ENCODE data around the gene DTD1. TPM values are rescaled to one million over a fixed set of nuclear protein-coding genes. Genes with fewer than 3 reads are reported as not detected.

DTD1 gene
- total RNA-seq, 6 experiments from 2014 or later, result 5.4 to 21.2 (median 7.5) TPM

- H3K4me1 ChIP-seq, result no peaks in the 10 kb centered on the region
- intact Hi-C loops (cut with DNase I), result no loop called here
- no peaks in the 10 kb centered on the region for H3K36me3 ChIP-seq
- no peak overlapping the region for H3K4me3 ChIP-seq
- TF ChIP-seq POLR2A (IDR thresholded peaks at IDR 0.05), result no peak
- no peak for TF ChIP-seq CTCF (IDR thresholded peaks at IDR 0.05)
- ATAC-seq, result no peak
- H3K27me3 ChIP-seq, result no peaks in the 10 kb centered on the region
- no peak overlapping the region for H3K27ac ChIP-seq
- 77% methylated on average over 1 of the region's 1 CpG for WGBS (ENCODE audit: insufficient coverage, low coverage, low lambda C conversion rate, missing lambda C conversion rate)
- no peaks in the 10 kb centered on the region for H3K9me3 ChIP-seq
- no peak for DNase-seq
Measured at GRCh38 chr20:18653736-18654447, 66.0 kb downstream of the DTD1 start.

- Histone ChIP-seq H3K4me3 (no peak overlapping the region), H3K27me3 (no peaks in the 10 kb centered on the region), H3K4me1 (no peaks in the 10 kb centered on the region), H3K9me3 (no peaks in the 10 kb centered on the region), H3K36me3 (no peaks in the 10 kb centered on the region), H3K27ac (no peak overlapping the region)
- ATAC-seq (no peak), DNase-seq (no peak)
- WGBS (ENCODE audit: insufficient coverage, low coverage, low lambda C conversion rate, missing lambda C conversion rate), result 60% methylated on average over 1 of the region's 1 CpG
- TF ChIP-seq POLR2A (IDR thresholded peaks at IDR 0.05), result no peak
- no peak for TF ChIP-seq CTCF (IDR thresholded peaks at IDR 0.05)
- intact Hi-C loops (cut with DNase I), result no loop called here
Measured at GRCh38 chr20:18654448-18654773, 66.6 kb downstream of the DTD1 start.

- intact Hi-C loops (cut with DNase I), result no loop called here
- TF ChIP-seq CTCF (IDR thresholded peaks at IDR 0.05), result no peak
- WGBS (ENCODE audit: insufficient coverage, low coverage, low lambda C conversion rate, missing lambda C conversion rate), result 100% methylated on average over 1 of the region's 4 CpGs
- no peak overlapping the region for H3K4me3 ChIP-seq
- ATAC-seq (no peak), DNase-seq (no peak)
- no peak overlapping the region for H3K27ac ChIP-seq
- no peaks in the 10 kb centered on the region for H3K36me3 ChIP-seq
- no peaks in the 10 kb centered on the region for H3K27me3 ChIP-seq
- no peaks in the 10 kb centered on the region for H3K9me3 ChIP-seq
- no peaks in the 10 kb centered on the region for H3K4me1 ChIP-seq
Measured at GRCh38 chr20:18657575-18657974, 69.7 kb downstream of the DTD1 start.

- H3K36me3 ChIP-seq, result no peaks in the 10 kb centered on the region
- ATAC-seq (no peak), DNase-seq (no peak)
- intact Hi-C loops (cut with DNase I), result no loop called here
- H3K27me3 ChIP-seq, result no peaks in the 10 kb centered on the region
- H3K9me3 ChIP-seq, result no peaks in the 10 kb centered on the region
- no peak overlapping the region for H3K4me3 ChIP-seq
- TF ChIP-seq CTCF (IDR thresholded peaks at IDR 0.05), result no peak
- TF ChIP-seq POLR2A (IDR thresholded peaks at IDR 0.05), result no peak
- no peaks in the 10 kb centered on the region for H3K4me1 ChIP-seq
- 84% methylated on average over 6 of the region's 6 CpGs for WGBS (ENCODE audit: insufficient coverage, low coverage, low lambda C conversion rate, missing lambda C conversion rate)
- no peak overlapping the region for H3K27ac ChIP-seq
Measured at GRCh38 chr20:18662279-18663040, 74.6 kb downstream of the DTD1 start.
